Natural killer cell (primary cell): ENCODE measurements around the gene PIGU. TPM values are rescaled to one million over a fixed set of nuclear protein-coding genes. Genes with fewer than 3 reads are reported as not detected.

Experiments
- ATAC-seq, 3 donors: fragments of 150-1000 bp in 2 of 3; fragments of 200-7000 bp in 1 of 3; cut with Tn5 transposase; 1 replicate in 1 of 3; 2 replicates in 2 of 3; pipeline ENCODE4 v1.10.0; 2021; ENCODE audit warnings: mild to moderate bottlenecking in 2 of 3, moderate library complexity in 2 of 3
- DNase-seq, 2 donors: peaks; one replicate each; pipeline versions ENCODE4 v3.0.0 to v3.0.0-alpha.2; 2013 to 2021; ENCODE audit warnings: mixed read lengths in 1 of 2
- H3K27ac ChIP-seq: one replicate; pipeline ENCODE4 v1.5.1; 2013; ENCODE audit warnings: mild to moderate bottlenecking, low read length
- H3K27me3 ChIP-seq: one replicate; pipeline ENCODE4 v1.6.1; 2013; ENCODE audit warnings: low read length; ENCODE audit not compliant: control insufficient read depth, insufficient read depth
- H3K36me3 ChIP-seq: one replicate; pipeline ENCODE4 v1.6.1; 2013; ENCODE audit warnings: low read length; ENCODE audit not compliant: control insufficient read depth, insufficient read depth
- H3K4me1 ChIP-seq: one replicate; pipeline ENCODE4 v1.6.1; 2013; ENCODE audit warnings: low read length; ENCODE audit not compliant: control insufficient read depth, insufficient read depth
- H3K4me3 ChIP-seq: one replicate; pipeline ENCODE4 v1.5.1; 2013; ENCODE audit warnings: low read length
- H3K9me3 ChIP-seq: one replicate; pipeline ENCODE4 v1.6.1; 2013; ENCODE audit warnings: low read length; ENCODE audit not compliant: control insufficient read depth, insufficient read depth
- H3K27ac Mint-ChIP-seq, 2 donors: one replicate each; pipeline ENCODE4 v1.8.0; 2022; ENCODE audit warnings: mild to moderate bottlenecking in 2 of 2, mixed read lengths in 2 of 2, moderate library complexity in 1 of 2
- H3K27me3 Mint-ChIP-seq, 2 donors: one replicate each; pipeline ENCODE4 v1.8.0; 2022; ENCODE audit warnings: low read depth in 2 of 2, mixed read lengths in 2 of 2
- H3K36me3 Mint-ChIP-seq: one replicate; pipeline ENCODE4 v1.8.0; 2022; ENCODE audit warnings: mixed read lengths
- H3K4me1 Mint-ChIP-seq, 2 donors: one replicate each; pipeline ENCODE4 v1.8.0; 2022; ENCODE audit warnings: mixed read lengths in 2 of 2
- H3K4me3 Mint-ChIP-seq: one replicate; pipeline ENCODE4 v1.8.0; 2022; ENCODE audit warnings: mild to moderate bottlenecking, moderate library complexity, mixed read lengths
- H3K9me3 Mint-ChIP-seq, 2 donors: one replicate each; pipeline ENCODE4 v1.8.0; 2022; ENCODE audit warnings: mixed read lengths in 2 of 2
- WGBS: methylation state at CpG from one replicate; pipeline ENCODE4 v1.1.7; 2013; ENCODE audit warnings: missing lambda C conversion rate; ENCODE audit not compliant: insufficient coverage; 5-methylcytosine and 5-hydroxymethylcytosine counted together
- intact Hi-C: fragments of 100-400 bp; cut with micrococcal nuclease; formaldehyde crosslinking; loops from one replicate; pipeline ENCODE4 v1.14.2; 2022
- total RNA-seq, 4 donors: library from RNA; stranded (reverse); fragments of 120-200 nt in 1 of 4; gene quantifications; one replicate each; pipeline versions ENCODE4 v1.2.3 to v1.2.4, GENCODE V29; 2013 to 2022
- TF ChIP-seq, protein P1 (sequence below): fragments of 200-600 bp; IDR thresholded peaks from one replicate; pipeline ENCODE4 v1.8.0; 2022; ENCODE audit warnings: antibody characterized with exemption

The PIGU gene
- total RNA-seq, 3 donors from 2014 or later (not counting 1 experiment from before 2014, with no cell fraction given), result 7.0 to 11.1 (median 8.2) TPM

DNA sequence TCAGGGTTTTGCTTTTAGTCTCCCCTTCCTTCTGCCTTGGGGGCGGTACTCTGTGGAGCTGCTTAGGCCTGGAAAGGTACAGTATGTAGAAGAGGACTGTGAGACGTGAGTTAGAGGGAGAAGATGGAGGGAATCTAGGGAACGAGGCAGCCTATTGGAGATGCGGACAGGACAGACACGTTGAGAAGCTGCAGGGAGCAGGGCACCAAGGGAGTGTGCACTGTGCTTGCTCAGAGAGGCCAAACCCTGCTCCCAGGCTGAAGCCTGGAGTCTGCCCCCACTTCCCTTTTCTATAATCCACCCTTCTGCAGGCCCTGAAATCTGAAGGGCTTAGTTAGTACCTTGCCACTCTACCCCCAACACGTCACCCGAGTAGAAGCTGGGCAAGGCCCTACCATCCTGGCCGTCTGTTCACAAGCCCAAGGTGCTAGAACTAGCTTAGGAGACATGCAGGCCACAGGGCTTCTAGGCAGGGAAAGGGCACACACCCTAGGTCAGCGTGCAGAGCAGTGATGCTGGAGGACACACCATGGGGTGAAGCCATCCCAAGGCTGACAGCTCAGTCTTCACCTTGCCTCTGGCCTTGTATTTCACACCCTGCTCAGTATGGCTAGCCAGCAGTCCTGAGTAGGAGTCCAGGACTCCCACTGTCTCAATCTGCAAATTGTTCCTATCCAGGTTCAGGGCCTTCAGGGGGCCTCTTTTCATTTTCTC, 34.1 kb upstream of the PIGU start:
- intact Hi-C loops, result no loop called here
- H3K4me3 ChIP-seq, result no peak overlapping the region
- H3K36me3 ChIP-seq, result peaks cover 8% of the 10 kb centered on the region
- H3K27me3 Mint-ChIP-seq, result no peaks in the 10 kb centered on the region
- WGBS, result 96% methylated on average over 9 of the region's 9 CpGs
- H3K36me3 Mint-ChIP-seq, result no peaks in the 10 kb centered on the region
- no peak overlapping the region for H3K27ac ChIP-seq
- TF ChIP-seq, protein P1, sequence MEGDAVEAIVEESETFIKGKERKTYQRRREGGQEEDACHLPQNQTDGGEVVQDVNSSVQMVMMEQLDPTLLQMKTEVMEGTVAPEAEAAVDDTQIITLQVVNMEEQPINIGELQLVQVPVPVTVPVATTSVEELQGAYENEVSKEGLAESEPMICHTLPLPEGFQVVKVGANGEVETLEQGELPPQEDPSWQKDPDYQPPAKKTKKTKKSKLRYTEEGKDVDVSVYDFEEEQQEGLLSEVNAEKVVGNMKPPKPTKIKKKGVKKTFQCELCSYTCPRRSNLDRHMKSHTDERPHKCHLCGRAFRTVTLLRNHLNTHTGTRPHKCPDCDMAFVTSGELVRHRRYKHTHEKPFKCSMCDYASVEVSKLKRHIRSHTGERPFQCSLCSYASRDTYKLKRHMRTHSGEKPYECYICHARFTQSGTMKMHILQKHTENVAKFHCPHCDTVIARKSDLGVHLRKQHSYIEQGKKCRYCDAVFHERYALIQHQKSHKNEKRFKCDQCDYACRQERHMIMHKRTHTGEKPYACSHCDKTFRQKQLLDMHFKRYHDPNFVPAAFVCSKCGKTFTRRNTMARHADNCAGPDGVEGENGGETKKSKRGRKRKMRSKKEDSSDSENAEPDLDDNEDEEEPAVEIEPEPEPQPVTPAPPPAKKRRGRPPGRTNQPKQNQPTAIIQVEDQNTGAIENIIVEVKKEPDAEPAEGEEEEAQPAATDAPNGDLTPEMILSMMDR, result no peak
- no peak for ATAC-seq
- H3K9me3 Mint-ChIP-seq, result no peaks in the 10 kb centered on the region
- H3K4me1 ChIP-seq, result peaks cover 15% of the 10 kb centered on the region
- no peaks in the 10 kb centered on the region for H3K9me3 ChIP-seq
- peak overlapping the region; percentile 72 to 80 for H3K27ac Mint-ChIP-seq
- peak in 1 of 2 donors; percentile 20 for DNase-seq
- H3K4me1 Mint-ChIP-seq, result peaks cover 9 to 18% of the 10 kb centered on the region in 2 donors
- peak overlapping the region; percentile 89 for H3K4me3 Mint-ChIP-seq
- peaks cover 3% of the 10 kb centered on the region for H3K27me3 ChIP-seq

DNA sequence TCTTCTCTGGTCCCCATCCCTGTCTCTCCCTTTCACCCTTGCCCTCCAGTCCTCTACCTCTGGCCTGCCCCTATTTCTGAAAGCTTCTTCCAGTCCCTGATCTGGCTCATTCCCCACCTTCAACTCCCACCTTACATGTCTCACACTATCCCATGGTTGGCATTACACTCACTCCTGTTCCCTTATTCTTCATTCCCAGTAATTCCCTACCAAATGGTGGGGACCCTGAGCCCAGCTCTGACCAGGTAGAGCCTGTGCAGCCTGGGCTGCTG, 33.6 kb upstream of the PIGU start:
- Mint-ChIP-seq H3K9me3 (no peaks in the 10 kb centered on the region), H3K4me3 (peak overlapping the region; percentile 89), H3K4me1 (peaks cover 9 to 18% of the 10 kb centered on the region in 2 donors), H3K27ac (peak overlapping the region; percentile 72 to 80), H3K27me3 (no peaks in the 10 kb centered on the region), H3K36me3 (no peaks in the 10 kb centered on the region)
- H3K27me3 ChIP-seq, result peaks cover 3% of the 10 kb centered on the region
- no peak for ATAC-seq
- no peak for DNase-seq
- intact Hi-C loops, result no loop called here
- H3K4me1 ChIP-seq, result peaks cover 15% of the 10 kb centered on the region
- no peaks in the 10 kb centered on the region for H3K9me3 ChIP-seq
- no peak overlapping the region for H3K27ac ChIP-seq
- no peak overlapping the region for H3K4me3 ChIP-seq
- TF ChIP-seq, protein P1, result no peak
- H3K36me3 ChIP-seq, result peaks cover 8% of the 10 kb centered on the region

DNA sequence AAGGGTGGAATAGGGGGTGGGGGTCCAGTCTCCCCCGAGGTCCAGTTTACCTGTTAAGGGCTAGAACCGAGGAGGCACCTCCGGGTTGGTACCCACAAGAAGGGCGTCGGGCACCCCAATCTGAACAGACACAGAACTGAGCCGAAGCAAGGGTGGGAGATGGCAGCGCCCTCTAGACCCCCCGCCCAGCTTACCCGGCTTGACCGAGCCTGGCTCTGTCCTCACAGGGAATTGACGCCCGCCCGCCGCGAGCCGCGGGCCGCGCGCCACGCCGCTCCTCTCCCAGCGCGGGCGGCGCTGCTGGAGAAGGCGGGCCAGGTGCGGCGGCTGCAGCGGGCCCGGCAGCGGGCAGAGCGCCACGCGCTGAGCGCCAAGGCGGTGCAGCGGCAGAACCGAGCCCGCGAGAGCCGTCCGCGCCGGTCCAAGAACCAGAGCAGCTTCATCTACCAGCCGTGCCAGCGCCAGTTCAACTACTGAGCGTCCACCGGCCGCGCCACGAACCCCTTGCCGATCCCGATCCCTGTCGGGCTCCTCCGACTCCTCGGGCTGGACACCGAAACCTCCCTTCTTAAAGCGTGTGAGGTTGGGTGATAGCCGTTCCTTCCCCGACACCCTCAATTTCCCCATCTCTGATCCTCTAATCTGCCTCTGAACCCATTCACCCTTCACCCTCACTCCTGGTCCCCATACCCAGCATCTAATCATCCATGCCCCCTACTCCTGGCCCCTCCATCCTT, 33.1 kb upstream of the PIGU start:
- Histone ChIP-seq H3K36me3 (peaks cover 7% of the 10 kb centered on the region), H3K27ac (peak overlapping the region; percentile 75), H3K4me1 (peaks cover 18% of the 10 kb centered on the region), H3K27me3 (peaks cover 3% of the 10 kb centered on the region), H3K4me3 (peak overlapping the region; percentile 64), H3K9me3 (no peaks in the 10 kb centered on the region)
- TF ChIP-seq, protein P1, result peak; percentile 34
- DNase-seq (peak in 1 of 2 donors; percentile 79), ATAC-seq (peak; percentile 38 to 53 (median 53))
- intact Hi-C loops, result loop anchor here (2.0 to 10.0 kb wide), 3 partner anchors 33 to 175 kb away; partner anchors contain the start of gene PIGU
- peak overlapping the region; percentile 89 for H3K4me3 Mint-ChIP-seq
- H3K9me3 Mint-ChIP-seq, result no peaks in the 10 kb centered on the region
- H3K27ac Mint-ChIP-seq, result peak overlapping the region; percentile 72 to 80
- peaks cover 9 to 18% of the 10 kb centered on the region in 2 donors for H3K4me1 Mint-ChIP-seq
- no peaks in the 10 kb centered on the region for H3K36me3 Mint-ChIP-seq
- no peaks in the 10 kb centered on the region for H3K27me3 Mint-ChIP-seq
- 8% methylated on average over 61 of the region's 61 CpGs for WGBS
